HG03469 (cell line): ENCODE measurements around the gene DDX59.
"Not testable (repeated sequence)": the region's sequence is repeated elsewhere in the genome, so short reads cannot be mapped to it uniquely, and the experiment has no call there.

Experiments
- ATAC-seq: cut with Tn5 transposase; IDR thresholded peaks from one replicate; pipeline ENCODE4 v1.9.1; 2021; ENCODE audit warnings: mild to moderate bottlenecking, moderate library complexity, moderate number of reproducible peaks; ENCODE audit not compliant: unreplicated experiment

DDX59 gene

GRCh38 chr1:200630515-200630899 is 39.2 kb downstream of the DDX59 start:
- ATAC-seq = not testable (repeated sequence)

GRCh38 chr1:200629876-200630514 is 39.7 kb downstream of the DDX59 start:
- ATAC-seq = no peak

GRCh38 chr1:200628223-200628881 is 41.4 kb downstream of the DDX59 start:
- peak; percentile 63 for ATAC-seq

GRCh38 chr1:200627575-200628222 is 42.0 kb downstream of the DDX59 start:
- ATAC-seq = no peak

GRCh38 chr1:200626853-200627534 is 42.7 kb downstream of the DDX59 start:
- ATAC-seq = no peak

- no peak for ATAC-seq
Measured at GRCh38 chr1:200625381-200625824, 44.3 kb downstream of the DDX59 start.

DNA sequence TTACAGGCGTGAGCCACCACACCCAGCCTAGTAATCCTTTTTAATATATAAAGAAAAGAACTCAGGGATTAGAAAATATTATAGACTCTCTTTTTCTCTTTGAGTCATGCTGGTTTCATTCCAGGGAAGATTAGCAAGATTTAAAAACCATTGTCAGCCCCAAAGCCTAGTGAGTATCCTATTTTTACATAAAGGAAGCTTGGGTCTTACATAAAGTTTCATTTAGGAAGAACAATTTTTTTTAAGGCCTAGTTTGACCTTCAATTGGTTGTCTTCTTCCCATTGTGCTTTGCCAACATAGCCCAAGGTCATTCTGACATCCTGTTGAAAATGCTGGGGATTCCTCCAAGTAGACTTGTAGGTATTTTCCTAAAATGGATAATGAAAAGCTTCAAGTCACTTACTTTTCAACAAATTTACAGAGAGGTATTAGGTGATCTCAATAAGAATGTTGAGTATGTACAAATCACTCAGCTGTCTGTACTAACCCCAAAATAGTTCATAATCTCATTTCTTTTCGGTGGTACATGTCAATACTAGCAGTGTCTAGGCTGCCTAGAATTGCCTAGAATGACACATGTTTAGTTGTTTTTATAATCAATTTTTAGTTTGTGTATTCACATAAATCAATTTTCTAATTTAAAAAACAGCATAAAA is 44.9 kb downstream of the DDX59 start:
- ATAC-seq = no peak

DNA sequence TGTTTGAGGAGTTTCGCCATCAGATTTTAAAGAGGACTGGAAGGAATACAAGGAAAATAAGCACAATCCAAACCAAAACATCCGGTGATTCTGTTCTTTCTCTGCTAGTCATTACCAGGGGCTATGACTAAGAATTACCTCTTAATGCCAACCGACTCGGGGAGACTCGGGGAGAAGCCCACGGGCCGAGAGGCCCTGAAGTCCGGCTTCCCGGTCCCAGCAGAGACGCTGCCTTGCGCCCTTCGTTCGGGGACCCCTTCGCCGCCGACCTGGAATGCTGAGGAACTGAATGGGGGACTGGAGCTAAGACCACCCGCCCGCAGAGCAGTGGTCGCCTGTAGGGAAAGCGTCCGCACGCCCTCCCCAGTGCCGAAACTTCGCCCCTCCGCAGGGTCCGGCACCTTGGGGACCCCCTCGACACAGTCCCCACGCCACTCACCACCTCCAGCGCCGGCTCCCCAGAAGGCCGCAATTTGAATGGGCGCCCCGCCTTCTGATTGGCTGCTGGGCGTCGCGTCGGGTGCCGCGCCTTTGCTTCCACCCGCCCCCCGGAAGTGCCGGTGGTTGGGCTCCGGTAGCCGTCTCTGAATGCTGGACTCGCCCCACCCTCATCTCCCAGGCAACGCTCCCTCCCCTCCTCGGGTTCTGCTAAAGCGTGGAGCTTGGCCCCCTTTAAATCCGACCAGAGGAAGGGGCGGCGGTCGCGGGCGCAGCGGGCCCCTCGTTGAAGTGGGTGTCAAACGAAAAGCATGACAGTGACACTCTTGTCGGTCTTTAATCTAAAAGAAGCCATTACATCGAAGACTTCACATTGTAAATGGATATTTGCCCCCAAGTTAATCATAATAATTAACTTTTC is 49.2 kb downstream of the DDX59 start, which contains the start of gene KIF14:
TSS of gene KIF14 (minus strand) at position 479 of the 859 bp plus-strand sequence. CDS start 2,028 bp downstream, outside the sequence.
- peak; percentile 69 for ATAC-seq

GRCh38 chr1:200619894-200620272 is 49.8 kb downstream of the DDX59 start:
- ATAC-seq = no peak

GRCh38 chr1:200610846-200611245 is 58.9 kb downstream of the DDX59 start:
- no peak for ATAC-seq

DNA sequence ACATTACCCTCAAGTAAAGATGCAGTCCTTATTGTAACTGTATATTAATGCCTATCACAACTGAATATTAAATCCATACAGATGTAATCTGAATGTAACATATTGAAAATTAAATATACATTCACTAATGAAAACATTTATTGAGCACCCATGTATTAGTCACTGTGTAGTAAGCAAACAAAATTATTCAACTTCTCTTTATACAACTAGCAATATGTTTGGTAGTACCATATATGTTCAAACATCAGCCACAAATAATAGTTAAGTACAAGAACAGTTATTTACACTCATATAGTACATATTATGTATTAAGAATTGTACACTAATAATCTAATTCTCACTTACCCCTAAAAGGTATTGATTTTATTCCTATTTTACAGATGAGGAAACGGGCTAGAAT is 67.1 kb downstream of the DDX59 start:
- ATAC-seq = no peak
